Stomach (tissue), 9 donors: ENCODE data around the gene FGFR4. TPM values are rescaled to one million over a fixed set of nuclear protein-coding genes. Genes with fewer than 3 reads are reported as not detected.

Source experiments
- DNase-seq, 2 donors: peaks; one replicate each; pipeline versions ENCODE4 v3.0.0 to v3.0.0-alpha.2; 2013 to 2019
- H3K27ac ChIP-seq, 5 donors: fragments of 200-600 bp in 4 of 5; sonication (generic) in 4 of 5; one replicate each; pipeline ENCODE4 v1.5.1; 2013 to 2019; ENCODE audit warnings: mild to moderate bottlenecking in 1 of 5, moderate library complexity in 1 of 5
- H3K27me3 ChIP-seq, 3 donors: fragments of 200-600 bp; sonication (generic); one replicate each; pipeline ENCODE4 v1.5.1; 2017 to 2019; ENCODE audit warnings: mixed run types in 1 of 3
- H3K36me3 ChIP-seq, 4 donors: fragments of 200-600 bp; sonication (generic); 1 replicate in 3 of 4; 2 replicates in 1 of 4; pipeline ENCODE4 v1.5.1; 2016 to 2019
- H3K4me1 ChIP-seq, 4 donors: fragments of 200-600 bp; sonication (generic); one replicate each; pipeline ENCODE4 v1.5.1; 2016 to 2019
- H3K4me3 ChIP-seq, 4 donors: fragments of 200-600 bp; sonication (generic) in 3 of 4; one replicate each; pipeline ENCODE4 v1.5.1; 2016 to 2019; ENCODE audit warnings: mild to moderate bottlenecking in 1 of 4
- H3K9me3 ChIP-seq, 4 donors: fragments of 200-600 bp; sonication (generic); one replicate each; pipeline ENCODE4 v1.5.1; 2016 to 2019
- CTCF ChIP-seq, 7 experiments: fragments of 450-650 bp in 4 of 7; fragments of 200-600 bp in 3 of 7; sonication (generic) in 3 of 7; IDR thresholded peaks; one replicate each; pipeline ENCODE4 v1.5.1; 2016 to 2019; ENCODE audit warnings: antibody characterized with exemption in 7 of 7, control low read depth in 2 of 7, mild to moderate bottlenecking in 1 of 7
- EP300 ChIP-seq: sonication (generic); formaldehyde crosslinking; IDR thresholded peaks from one replicate; pipeline ENCODE4 v1.6.1; 2017; ENCODE audit warnings: antibody characterized with exemption
- POLR2A ChIP-seq, 4 donors: fragments of 450-650 bp; IDR thresholded peaks; one replicate each; pipeline ENCODE4 v1.6.1; 2016; ENCODE audit warnings: antibody characterized with exemption in 4 of 4, control low read depth in 2 of 4, mild to moderate bottlenecking in 1 of 4, moderate library complexity in 1 of 4
- POLR2AphosphoS5 ChIP-seq, 3 donors: sonication (generic); formaldehyde crosslinking; IDR thresholded peaks; one replicate each; pipeline ENCODE4 v1.6.1; 2016; ENCODE audit warnings: antibody characterized with exemption in 3 of 3
- WGBS, 5 donors: extraction: QIAGEN DNeasy Blood & Tissue Kit in 3 of 5; methylation state at CpG; one replicate each; pipeline versions ENCODE4 v1.1.5 to v1.1.7; 2013 to 2018; 5-methylcytosine and 5-hydroxymethylcytosine counted together
- intact Hi-C: fragments of 100-400 bp; cut with DNase I; formaldehyde crosslinking; loops from one replicate; pipeline ENCODE4 v1.15.1; 2023; ENCODE audit warnings: low total_unique reads
- polyA plus RNA-seq, 3 donors: library from polyadenylated mRNA; stranded (reverse); fragments of 200-250 nt; gene quantifications; one replicate each; pipeline ENCODE4 v1.2.3, GENCODE V29; 2013
- total RNA-seq, 5 donors: library from RNA; depleted of rRNA; stranded (reverse); fragments of >200 nt; gene quantifications; one replicate each; pipeline versions ENCODE4 v1.1.0 to v1.2.3, GENCODE V29; 2014 to 2016
- donor health status: healthy with polysubstance abuse.
- donor health status: Bipolar disorder and iron deficiency.
- donor health status: healthy.

The FGFR4 gene
- total and polyA plus RNA-seq, 8 donors = 4.1 to 145 (median 13.5) TPM

GRCh38 chr5:177083357-177083756 lies 3.4 kb upstream of the FGFR4 start:
- intact Hi-C loops = no loop called here
- no peak for DNase-seq

GRCh38 chr5:177084175-177084574 lies 2.5 kb upstream of the FGFR4 start:
- Histone ChIP-seq H3K27ac (no peak overlapping the region), H3K9me3 (no peaks in the 10 kb centered on the region), H3K4me3 (no peak overlapping the region), H3K27me3 (peaks cover 0 to 29% (median 0%) of the 10 kb centered on the region in 3 donors), H3K36me3 (no peaks in the 10 kb centered on the region), H3K4me1 (peaks cover 8 to 33% (median 26%) of the 10 kb centered on the region in 4 donors)
- whole genome bisulfite sequencing, 5 donors = 60 to 69% (median 66%) methylated on average over 4 of the region's 4 CpGs
- DNase-seq = no peak
- TF ChIP-seq POLR2A (IDR thresholded peaks at IDR 0.05) (no peak), POLR2AphosphoS5 (IDR thresholded peaks at IDR 0.05) (no peak), CTCF (IDR thresholded peaks at IDR 0.05) (no peak), EP300 (no peak)
- intact Hi-C loops = no loop called here

More at GRCh38 chr5:177083357-177083756, 3.4 kb upstream of the FGFR4 start:
- peaks cover 8 to 25% (median 19%) of the 10 kb centered on the region in 4 donors for H3K4me1 ChIP-seq
- no peak overlapping the region for H3K4me3 ChIP-seq
- TF ChIP-seq CTCF (IDR thresholded peaks at IDR 0.05) = no peak
- H3K27me3 ChIP-seq = peaks cover 0 to 25% (median 0%) of the 10 kb centered on the region in 3 donors
- H3K27ac ChIP-seq = no peak overlapping the region
- no peaks in the 10 kb centered on the region for H3K36me3 ChIP-seq
- no peaks in the 10 kb centered on the region for H3K9me3 ChIP-seq
- 44 to 65% (median 47%) methylated on average over 2 to 4 of the region's 4 CpGs for WGBS, 5 donors

GRCh38 chr5:177085985-177086653 lies 596 bp upstream of the FGFR4 start:
- H3K27ac ChIP-seq = peak overlapping the region; percentile 43 to 80 (median 59)
- 22 to 37% (median 32%) methylated on average over 11 to 13 of the region's 13 CpGs for WGBS, 5 donors

GRCh38 chr5:177087398-177088005 lies 787 bp downstream of the FGFR4 start:
- DNase-seq = no peak
- 14 to 36% (median 18%) methylated on average over 11 to 23 of the region's 23 CpGs for WGBS, 5 donors
- TF ChIP-seq POLR2AphosphoS5 (IDR thresholded peaks at IDR 0.05) = no peak
- TF ChIP-seq CTCF (IDR thresholded peaks at IDR 0.05) = no peak
- TF ChIP-seq POLR2A (IDR thresholded peaks at IDR 0.05) = no peak
- no peak for TF ChIP-seq EP300
- peaks cover 8 to 46% (median 39%) of the 10 kb centered on the region in 4 donors for H3K4me1 ChIP-seq
- H3K27me3 ChIP-seq = peaks cover 0 to 29% (median 0%) of the 10 kb centered on the region in 3 donors
- peaks cover 0 to 16% (median 3%) of the 10 kb centered on the region in 4 donors for H3K36me3 ChIP-seq
- H3K9me3 ChIP-seq = no peaks in the 10 kb centered on the region
- H3K4me3 ChIP-seq = peak overlapping the region; percentile 50 to 56 (median 52)
- intact Hi-C loops = no loop called here
- H3K27ac ChIP-seq = peak overlapping the region; percentile 54 to 80 (median 70)

More at GRCh38 chr5:177085985-177086653, 596 bp upstream of the FGFR4 start:
- no peak for TF ChIP-seq CTCF (IDR thresholded peaks at IDR 0.05)
- no peak for TF ChIP-seq EP300
- no peak for TF ChIP-seq POLR2A (IDR thresholded peaks at IDR 0.05)
- no peak for TF ChIP-seq POLR2AphosphoS5 (IDR thresholded peaks at IDR 0.05)
- H3K9me3 ChIP-seq = no peaks in the 10 kb centered on the region
- H3K4me3 ChIP-seq = peak overlapping the region in 3 of 4 donors; percentile 50 to 52 (median 51)
- intact Hi-C loops = no loop called here
- H3K4me1 ChIP-seq = peaks cover 8 to 46% (median 37%) of the 10 kb centered on the region in 4 donors
- peaks cover 0 to 4% (median 0%) of the 10 kb centered on the region in 4 donors for H3K36me3 ChIP-seq
- H3K27me3 ChIP-seq = peaks cover 0 to 29% (median 0%) of the 10 kb centered on the region in 3 donors
- no peak for DNase-seq
